Measurements from ENCODE around the gene KMT5B. TPM values are rescaled to one million over a fixed set of nuclear protein-coding genes. Genes with fewer than 3 reads are reported as not detected.

KMT5B gene
- total and polyA plus RNA-seq, 10 of the 15 experiments (the other 5 are each of a cell fraction or from before 2014, with no cell fraction given): 4.7 to 21.8 (median 18.0) TPM

- no peak for TF ChIP-seq ZBTB4 (CRISPR knock-in tag; IDR thresholded peaks at IDR 0.05)
- no peak for TF ChIP-seq HSF1 (IDR thresholded peaks at IDR 0.05; ENCODE audit: low read depth, low read length)
- no peak for TF ChIP-seq ATF7 (IDR thresholded peaks at IDR 0.05; ENCODE audit: low read depth)
- TF ChIP-seq BCL11A (IDR thresholded peaks at IDR 0.05; ENCODE audit: low read depth, low read length): no peak
- no peak for TF ChIP-seq ZSCAN29 (IDR thresholded peaks at IDR 0.05)
- TF ChIP-seq ESRRA (IDR thresholded peaks at IDR 0.05; ENCODE audit: low read length): no peak
- TF ChIP-seq EZH2 (IDR thresholded peaks at IDR 0.05; ENCODE audit: borderline replicate concordance, control insufficient read depth, low read depth, low read length): no peak
- TF ChIP-seq NR2F1 (conservative IDR thresholded peaks at IDR 0.05): no peak
- no peak for TF ChIP-seq MTA2 (IDR thresholded peaks at IDR 0.05; ENCODE audit: low read depth)
- TF ChIP-seq ATF2 (IDR thresholded peaks at IDR 0.05; ENCODE audit: low read length): no peak
These were observed 39.2 kb downstream of the KMT5B start (continued) for GRCh38 chr11:68173926-68174325.
